Stimulated activated CD4-positive, alpha-beta T cell treated with anti-CD3 and anti-CD28 coated beads, Interleukin-1b, Interleukin-23, amount 100 ng/mL, for 1 hour (primary cell): ENCODE results near the gene NAV2.

ENCODE experiments used
- DNase-seq, 2 donors: peaks; one replicate each; pipeline ENCODE4 v3.0.0-alpha.2; 2020; ENCODE audit warnings: low read depth in 2 of 2

NAV2 gene

GRCh38 chr11:19834771-19835170 lies 122.1 kb downstream of the NAV2 start:
- no peak for DNase-seq

- no peak for DNase-seq
Measured at GRCh38 chr11:19836666-19837065, 124.0 kb downstream of the NAV2 start.

- DNase-seq = no peak
Measured at GRCh38 chr11:19838994-19839768, 126.5 kb downstream of the NAV2 start.

GRCh38 chr11:19840961-19841360 lies 128.3 kb downstream of the NAV2 start:
- no peak for DNase-seq

- no peak for DNase-seq
Measured at GRCh38 chr11:19842505-19842904, 129.9 kb downstream of the NAV2 start.

GRCh38 chr11:19843079-19843478 lies 130.4 kb downstream of the NAV2 start:
- no peak for DNase-seq

GRCh38 chr11:19844012-19844411 lies 131.4 kb downstream of the NAV2 start:
- DNase-seq = no peak

- no peak for DNase-seq
Measured at GRCh38 chr11:19844806-19845205, 132.2 kb downstream of the NAV2 start.

- no peak for DNase-seq
Measured at GRCh38 chr11:19845626-19846025, 133.0 kb downstream of the NAV2 start.

- no peak for DNase-seq
Measured at GRCh38 chr11:19846654-19847305, 134.1 kb downstream of the NAV2 start.

- no peak for DNase-seq
Measured at GRCh38 chr11:19848219-19848618, 135.6 kb downstream of the NAV2 start.

- no peak for DNase-seq
Measured at GRCh38 chr11:19849107-19849789, 136.6 kb downstream of the NAV2 start.

GRCh38 chr11:19849947-19850593 lies 137.4 kb downstream of the NAV2 start:
- DNase-seq = no peak

- DNase-seq = no peak
Measured at GRCh38 chr11:19852288-19852687, 139.7 kb downstream of the NAV2 start.

- no peak for DNase-seq
Measured at GRCh38 chr11:19853016-19853415, 140.4 kb downstream of the NAV2 start.

- DNase-seq = no peak
Measured at GRCh38 chr11:19853920-19854319, 141.3 kb downstream of the NAV2 start.

GRCh38 chr11:19861171-19861570 lies 148.5 kb downstream of the NAV2 start:
- DNase-seq = no peak

GRCh38 chr11:19862091-19862490 lies 149.5 kb downstream of the NAV2 start:
- DNase-seq = no peak

GRCh38 chr11:19864141-19865140 lies 151.8 kb downstream of the NAV2 start:
- no peak for DNase-seq

- DNase-seq = no peak
Measured at GRCh38 chr11:19866037-19866436, 153.4 kb downstream of the NAV2 start.

GRCh38 chr11:19866521-19866920 lies 153.9 kb downstream of the NAV2 start:
- no peak for DNase-seq
